IMR-90 (cell line): ENCODE measurements around the gene TRIM62. TPM values are rescaled to one million over a fixed set of nuclear protein-coding genes. Genes with fewer than 3 reads are reported as not detected.

Source experiments
- polyA plus RNA-seq, 3 experiments: library from polyadenylated mRNA; depleted of rRNA; stranded (reverse); fragments of >200 nt; gene quantifications; 2 replicates each; pipeline ENCODE4 v1.2.3, GENCODE V29; 2012; ENCODE audit warnings: low replicate concordance in 1 of 3
- total RNA-seq: library from RNA; depleted of rRNA; stranded (reverse); fragments of >200 nt; gene quantifications from 2 replicates; pipeline ENCODE4 v1.2.3, GENCODE V29; 2012; rRNA removed

TRIM62 gene
- total and polyA plus RNA-seq, 2 of the 4 experiments (the other 2 are of a cell fraction) = 3.0 to 11.1 TPM

Other genes with a start within 250 kb of the TRIM62 start
- 9.2 and 10.0 TPM in 2 replicates for gene RNF19B, start 217.2 kb downstream of the TRIM62 start, total RNA-seq
- 11.4 and 11.6 TPM in 2 replicates for gene RNF19B, start 217.2 kb downstream of the TRIM62 start, polyA plus RNA-seq (2012; rRNA removed)
- gene AK2, start 145.2 kb downstream of the TRIM62 start, total RNA-seq = 118 and 168 TPM in 2 replicates
- 152 and 203 TPM in 2 replicates for gene AK2, start 145.2 kb downstream of the TRIM62 start, polyA plus RNA-seq (2012; rRNA removed)
- 2.2 and 4.7 TPM in 2 replicates for gene AZIN2, start 100.9 kb downstream of the TRIM62 start, total RNA-seq
- 8.0 and 8.9 TPM in 2 replicates for gene AZIN2, start 100.9 kb downstream of the TRIM62 start, polyA plus RNA-seq (2012; rRNA removed)
- 5.3 and 5.7 TPM in 2 replicates for gene ZNF362, start 74.4 kb upstream of the TRIM62 start, total RNA-seq
- gene ZNF362, start 74.4 kb upstream of the TRIM62 start, polyA plus RNA-seq (2012; rRNA removed) = 12.9 and 14.2 TPM in 2 replicates
- gene A3GALT2, start 139.1 kb upstream of the TRIM62 start, total RNA-seq = not detected in 2 replicates
- not detected in 2 replicates for gene A3GALT2, start 139.1 kb upstream of the TRIM62 start, polyA plus RNA-seq (2012; rRNA removed)
- 43.3 and 46.4 TPM in 2 replicates for gene PHC2, start 249.1 kb upstream of the TRIM62 start, total RNA-seq
- 86.3 and 98.1 TPM in 2 replicates for gene PHC2, start 249.1 kb upstream of the TRIM62 start, polyA plus RNA-seq (2012; rRNA removed)